A673 (cell line): ENCODE measurements around the gene PLN. TPM values are rescaled to one million over a fixed set of nuclear protein-coding genes. Genes with fewer than 3 reads are reported as not detected.

Experiments
- BruUV-seq: library from RNA; stranded (reverse); fragments of 400-500 nt; replicated peaks from 2 replicates; lab custom pipeline; 2021; lab: Mats Ljungman, UMichigan
- CTCF ChIA-PET: fragments of 300-600 bp; sonication (Branson Sonifier 250); formaldehyde crosslinking; loops from one replicate; lab custom pipeline; 2022; ENCODE audit warnings: antibody characterized with exemption; lab: Charles Lee
- POLR2A ChIA-PET: fragments of 300-600 bp; sonication (Branson Sonifier 250); formaldehyde crosslinking; loops from one replicate; lab custom pipeline; 2022; ENCODE audit warnings: antibody characterized with exemption; ENCODE audit not compliant: low non-redundant PET; lab: Charles Lee
- DNase-seq: peaks from one replicate; pipeline ENCODE4 v3.0.0-alpha.2; 2015; ENCODE audit warnings: low spot score
- H3K27ac ChIP-seq: fragments of 200-600 bp; sonication (generic); 2 replicates; pipeline ENCODE4 v1.5.1; 2016; ENCODE audit warnings: mixed run types, low read depth, mild to moderate bottlenecking, mixed read lengths, antibody characterized with exemption, low read length; ENCODE audit not compliant: poor library complexity, severe bottlenecking
- H3K27me3 ChIP-seq: fragments of 200-600 bp; sonication (generic); replicated peaks from 2 replicates; pipeline ENCODE4 v1.6.1; 2017; ENCODE audit warnings: mixed run types, low read depth, mild to moderate bottlenecking, mixed read lengths, antibody characterized with exemption, low read length; ENCODE audit not compliant: insufficient read depth, poor library complexity
- H3K36me3 ChIP-seq: fragments of 200-600 bp; sonication (generic); 2 replicates; pipeline ENCODE4 v1.6.1; 2016; ENCODE audit warnings: mixed run types, mild to moderate bottlenecking, mixed read lengths, antibody characterized with exemption, low read length; ENCODE audit not compliant: insufficient read depth, poor library complexity, severe bottlenecking
- H3K4me1 ChIP-seq: fragments of 200-600 bp; sonication (generic); 2 replicates; pipeline ENCODE4 v1.6.1; 2017; ENCODE audit warnings: mixed run types, mild to moderate bottlenecking, mixed read lengths, antibody characterized with exemption, low read length; ENCODE audit not compliant: insufficient read depth, poor library complexity, severe bottlenecking
- H3K4me3 ChIP-seq: fragments of 200-600 bp; sonication (generic); 2 replicates; pipeline ENCODE4 v1.5.1; 2016; ENCODE audit warnings: low read depth, mixed run types, mild to moderate bottlenecking, mixed read lengths, low read length; ENCODE audit not compliant: poor library complexity, severe bottlenecking
- H3K9me3 ChIP-seq: fragments of 200-600 bp; sonication (generic); 2 replicates; pipeline ENCODE4 v1.6.1; 2016; ENCODE audit warnings: mixed run types, low read depth, mild to moderate bottlenecking, mixed read lengths, antibody characterized with exemption, low read length; ENCODE audit not compliant: poor library complexity, severe bottlenecking
- CTCF ChIP-seq: fragments of 300-800, 200-600 bp; sonication (generic); conservative IDR thresholded peaks from 2 replicates; pipeline ENCODE4 v1.5.1; 2017; ENCODE audit warnings: low read depth, mild to moderate bottlenecking, antibody characterized with exemption, low read length, moderate library complexity, mixed read lengths
- EZH2 ChIP-seq: fragments of 200-600 bp; sonication (generic); IDR thresholded peaks from 2 replicates; pipeline ENCODE4 v1.6.1; 2017; ENCODE audit warnings: borderline replicate concordance, low read depth, mild to moderate bottlenecking, mixed read lengths, antibody characterized with exemption, low read length; ENCODE audit not compliant: poor library complexity, severe bottlenecking
- intact Hi-C: fragments of 100-400 bp; cut with micrococcal nuclease; formaldehyde crosslinking; loops from one replicate; pipeline ENCODE4 v1.10.0; 2022; ENCODE audit not compliant: unreplicated experiment
- total RNA-seq: library from RNA; stranded (reverse); gene quantifications from 2 replicates; pipeline ENCODE4 v1.2.3, GENCODE V29; 2021

PLN gene
- total RNA-seq, 1 experiment from 2014 or later, result not detected

GRCh38 chr6:118602300-118602699 lies 54.2 kb downstream of the PLN start:
- H3K27me3 ChIP-seq, result no peaks in the 10 kb centered on the region
- no peak overlapping the region for H3K4me3 ChIP-seq
- no peaks in the 10 kb centered on the region for H3K4me1 ChIP-seq
- intact Hi-C loops, result no loop called here
- TF ChIP-seq CTCF (no peak), EZH2 (no peak)
- no peak overlapping the region for H3K27ac ChIP-seq
- H3K36me3 ChIP-seq, result no peaks in the 10 kb centered on the region
- BruUV-seq, result no TSS peak
- ChIA-PET CTCF (interaction anchor here (0.6 kb wide), 2 partner anchors 10 to 50 kb away, joined by 4 to 7 read pairs; no protein-coding TSS in a partner anchor), POLR2A (no interaction called here)
- H3K9me3 ChIP-seq, result peaks cover 6% of the 10 kb centered on the region
- no peak for DNase-seq

- no peak for DNase-seq
- intact Hi-C loops, result no loop called here
- BruUV-seq, result no TSS peak
- no peak overlapping the region for H3K27ac ChIP-seq
- CTCF ChIA-PET, result no interaction called here
- no peaks in the 10 kb centered on the region for H3K36me3 ChIP-seq
- H3K9me3 ChIP-seq, result peaks cover 6% of the 10 kb centered on the region
- TF ChIP-seq EZH2 (no peak), CTCF (no peak)
- H3K4me3 ChIP-seq, result no peak overlapping the region
- H3K4me1 ChIP-seq, result no peaks in the 10 kb centered on the region
- POLR2A ChIA-PET, result no interaction called here
- no peaks in the 10 kb centered on the region for H3K27me3 ChIP-seq
Observed at GRCh38 chr6:118603372-118603771, 55.3 kb downstream of the PLN start.

- ChIA-PET CTCF (no interaction called here), POLR2A (no interaction called here)
- intact Hi-C loops, result no loop called here
- H3K36me3 ChIP-seq, result no peaks in the 10 kb centered on the region
- H3K9me3 ChIP-seq, result peaks cover 6% of the 10 kb centered on the region
- BruUV-seq, result no TSS peak
- H3K27me3 ChIP-seq, result no peaks in the 10 kb centered on the region
- TF ChIP-seq EZH2 (no peak), CTCF (no peak)
- no peaks in the 10 kb centered on the region for H3K4me1 ChIP-seq
- no peak for DNase-seq
- no peak overlapping the region for H3K4me3 ChIP-seq
- H3K27ac ChIP-seq, result no peak overlapping the region
Observed at GRCh38 chr6:118606268-118606667, 58.2 kb downstream of the PLN start.
